MG63 (cell line): ENCODE results near the gene TXNDC15. TPM values are rescaled to one million over a fixed set of nuclear protein-coding genes. Genes with fewer than 3 reads are reported as not detected.
"Not testable (repeated sequence)": the region's sequence is repeated elsewhere in the genome, so short reads cannot be mapped to it uniquely, and the experiment has no call there.

Experiments used
- DNase-seq: peaks from one replicate; pipeline ENCODE4 v3.0.0-alpha.2; 2020
- H3K27me3 ChIP-seq: fragments of 250-450 bp; sonication (Bioruptor Pico); 2 replicates; pipeline ENCODE4 v1.5.1; 2020; ENCODE audit warnings: mild to moderate bottlenecking, moderate library complexity
- H3K36me3 ChIP-seq: fragments of 250-450 bp; sonication (Bioruptor Pico); 2 replicates; pipeline ENCODE4 v1.5.1; 2020; ENCODE audit warnings: mild to moderate bottlenecking, moderate library complexity
- H3K4me3 ChIP-seq: fragments of 250-450 bp; sonication (Bioruptor Pico); 2 replicates; pipeline ENCODE4 v1.5.1; 2020; ENCODE audit warnings: mild to moderate bottlenecking, moderate library complexity
- H3K9me3 ChIP-seq: fragments of 250-450 bp; sonication (Bioruptor Pico); 2 replicates; pipeline ENCODE4 v1.5.1; 2020; ENCODE audit warnings: mild to moderate bottlenecking, moderate library complexity
- total RNA-seq: library from RNA; depleted of rRNA; stranded (reverse); fragments of >200 nt; shearing (Covaris generic); gene quantifications from 2 replicates; pipeline ENCODE4 v1.2.3, GENCODE V29; 2014; ENCODE audit warnings: low replicate concordance; rRNA removed

The TXNDC15 gene
- total RNA-seq: 115 and 231 TPM in 2 replicates

DNA sequence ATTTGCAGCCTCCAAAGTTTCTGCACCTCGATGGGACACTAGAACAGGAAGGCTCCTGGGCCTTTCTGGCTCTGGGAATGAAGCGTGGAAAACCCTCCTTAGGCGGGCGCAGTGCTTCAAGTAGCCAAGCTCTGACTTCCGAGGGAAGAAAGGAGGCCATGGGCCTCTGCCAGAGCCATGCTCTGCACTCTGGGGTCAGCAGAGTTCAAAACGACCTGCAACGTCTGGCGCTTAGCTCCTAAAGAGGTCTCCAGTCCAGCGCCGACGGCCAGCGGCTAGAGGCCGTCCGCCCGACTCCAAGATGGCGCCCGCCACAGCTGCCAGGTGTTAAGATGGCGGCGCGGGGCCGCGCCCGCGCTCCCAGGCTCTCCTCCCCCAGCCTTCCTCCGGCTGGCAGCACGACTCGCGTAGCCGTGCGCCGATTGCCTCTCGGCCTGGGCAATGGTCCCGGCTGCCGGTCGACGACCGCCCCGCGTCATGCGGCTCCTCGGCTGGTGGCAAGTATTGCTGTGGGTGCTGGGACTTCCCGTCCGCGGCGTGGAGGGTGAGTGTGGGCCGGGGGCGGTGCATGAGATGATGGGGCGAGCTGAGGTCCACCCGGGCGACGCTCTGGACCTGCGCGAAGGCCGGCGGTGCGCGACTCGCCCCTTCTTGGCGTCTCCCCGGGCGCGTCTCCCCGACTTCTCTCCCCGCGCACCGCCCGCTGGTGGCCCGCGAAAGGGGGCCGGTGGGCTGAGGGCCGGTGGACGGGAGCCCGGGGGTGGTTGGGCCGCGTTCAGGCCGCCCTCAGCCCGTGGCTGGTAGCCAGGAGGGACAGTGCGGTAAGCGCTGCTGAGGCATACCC, at the start of gene TXNDC15:
Gene TXNDC15 (plus strand): TSS at position 385 of the 844 bp plus-strand sequence. CDS start 57 bp downstream, at position 442.
- Histone ChIP-seq H3K9me3 (no peaks in the 10 kb centered on the region), H3K4me3 (peak within 1 kb of the TSS; percentile 71), H3K27me3 (no peaks in the 10 kb centered on the region), H3K36me3 (peaks cover 7% of the 10 kb centered on the region)
- peak; percentile 91 for DNase-seq

DNA sequence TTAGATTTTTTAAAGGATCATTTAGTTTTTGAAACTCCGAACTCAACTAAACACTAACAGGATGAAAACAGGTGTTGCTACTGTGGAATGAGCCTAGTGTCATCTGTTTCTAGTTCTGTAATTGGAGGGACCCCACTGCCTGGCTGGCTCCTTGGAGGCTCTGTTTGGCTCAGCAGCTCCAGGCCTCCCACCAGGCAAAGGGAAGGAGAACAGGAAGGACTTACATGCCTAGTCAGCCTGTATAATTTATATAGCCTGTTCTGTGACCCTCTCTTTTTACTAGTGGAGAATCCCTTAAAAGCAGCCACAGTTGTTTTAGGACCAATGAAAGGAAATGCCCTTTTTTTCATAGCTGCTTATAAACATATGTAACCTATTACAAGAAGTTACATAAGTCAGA, 49.5 kb upstream of the TXNDC15 start:
- Histone ChIP-seq H3K9me3 (no peaks in the 10 kb centered on the region), H3K4me3 (no peak overlapping the region), H3K27me3 (no peaks in the 10 kb centered on the region), H3K36me3 (peaks cover 81% of the 10 kb centered on the region)
- no peak for DNase-seq

GRCh38 chr5:134825212-134825611, 49.0 kb upstream of the TXNDC15 start:
- Histone ChIP-seq H3K27me3 (no peaks in the 10 kb centered on the region), H3K36me3 (peaks cover 77% of the 10 kb centered on the region), H3K9me3 (no peaks in the 10 kb centered on the region), H3K4me3 (no peak overlapping the region)
- DNase-seq: no peak

DNA sequence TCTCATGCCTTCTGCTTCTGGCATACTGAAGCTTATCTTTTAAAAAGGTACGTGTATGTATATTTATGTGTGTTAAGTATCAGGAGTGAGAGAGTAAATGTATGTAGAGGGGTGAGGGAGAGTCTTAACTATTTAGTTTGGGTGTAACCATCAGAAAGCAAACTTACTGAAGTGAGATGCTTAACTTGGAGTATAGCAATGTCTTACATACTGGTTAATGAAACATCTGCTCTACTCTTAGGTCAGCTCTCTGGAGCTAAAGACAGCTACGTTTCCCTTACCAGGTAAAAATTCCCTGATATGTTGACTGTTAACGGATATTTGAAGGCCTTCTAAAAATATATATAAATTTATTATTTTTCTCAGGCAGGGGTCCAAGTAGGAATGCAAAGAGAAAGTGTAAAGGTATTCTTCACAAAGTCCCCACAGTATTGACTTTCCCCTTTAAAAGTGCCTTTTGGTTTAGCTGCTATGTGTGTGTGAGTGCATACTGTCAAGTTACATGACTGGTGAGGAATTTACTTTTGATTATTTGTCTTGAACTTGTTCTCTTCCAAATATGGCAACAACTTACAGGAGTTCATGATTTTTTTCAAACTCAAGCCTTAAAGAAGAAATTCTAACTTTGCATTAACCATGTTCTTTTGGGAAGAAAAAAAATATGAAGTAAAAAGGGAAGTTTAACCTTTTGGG, 40.7 kb upstream of the TXNDC15 start:
- Histone ChIP-seq H3K36me3 (peaks cover 62% of the 10 kb centered on the region), H3K27me3 (no peaks in the 10 kb centered on the region), H3K9me3 (no peaks in the 10 kb centered on the region), H3K4me3 (no peak overlapping the region)
- no peak for DNase-seq

DNA sequence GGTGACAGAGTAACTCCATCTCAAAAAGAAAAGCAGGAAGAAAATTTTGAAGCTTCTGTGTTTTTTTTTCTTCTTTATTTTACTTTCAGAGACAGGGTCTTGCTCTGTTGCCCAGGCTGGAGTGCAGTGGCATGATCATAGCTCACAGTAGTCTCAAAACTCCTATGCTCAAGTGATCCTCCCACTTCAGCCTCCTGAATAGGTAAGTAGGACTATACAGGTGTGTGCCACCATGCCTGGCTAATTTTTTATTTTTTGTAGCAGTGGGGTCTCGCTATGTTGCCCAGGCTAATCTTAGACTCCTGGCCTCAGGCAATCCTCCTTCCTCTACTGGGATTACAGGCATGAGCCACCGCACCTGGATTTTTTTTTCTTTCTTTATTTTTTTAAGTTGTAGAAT, 38.5 kb upstream of the TXNDC15 start:
- Histone ChIP-seq H3K27me3 (no peaks in the 10 kb centered on the region), H3K4me3 (no peak overlapping the region), H3K36me3 (peaks cover 57% of the 10 kb centered on the region), H3K9me3 (no peaks in the 10 kb centered on the region)
- DNase-seq: no peak

DNA sequence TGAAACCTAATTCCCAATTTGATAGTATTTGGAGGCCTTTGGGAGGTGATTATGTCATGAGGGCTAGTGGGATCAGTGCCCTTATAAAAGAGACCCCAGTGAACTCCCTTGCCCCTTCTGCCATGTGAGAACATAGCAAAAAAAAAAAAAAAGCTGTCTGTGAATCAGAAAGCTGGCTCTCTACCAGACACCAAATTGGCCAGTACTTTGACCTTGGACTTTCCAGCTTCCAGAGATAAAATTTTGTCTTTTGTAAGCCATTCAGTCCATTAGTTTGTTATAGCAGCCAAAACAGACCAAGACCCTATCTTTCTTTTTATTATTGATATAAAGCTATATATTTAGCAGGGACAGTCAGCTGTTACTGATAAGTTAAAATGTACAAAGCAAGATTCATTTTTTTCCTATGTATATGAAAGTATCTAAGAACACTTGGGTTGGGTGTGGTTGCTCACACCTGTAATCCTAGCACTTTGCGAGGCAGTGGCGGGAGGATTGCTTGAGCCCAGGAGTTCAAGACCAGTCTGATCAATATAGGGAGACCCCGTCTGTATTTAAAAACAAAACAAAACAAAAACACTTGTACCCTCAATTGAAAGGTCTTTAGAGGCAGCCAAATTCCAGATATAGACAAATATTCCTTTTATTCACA, 36.5 kb upstream of the TXNDC15 start:
- no peak for DNase-seq

DNA sequence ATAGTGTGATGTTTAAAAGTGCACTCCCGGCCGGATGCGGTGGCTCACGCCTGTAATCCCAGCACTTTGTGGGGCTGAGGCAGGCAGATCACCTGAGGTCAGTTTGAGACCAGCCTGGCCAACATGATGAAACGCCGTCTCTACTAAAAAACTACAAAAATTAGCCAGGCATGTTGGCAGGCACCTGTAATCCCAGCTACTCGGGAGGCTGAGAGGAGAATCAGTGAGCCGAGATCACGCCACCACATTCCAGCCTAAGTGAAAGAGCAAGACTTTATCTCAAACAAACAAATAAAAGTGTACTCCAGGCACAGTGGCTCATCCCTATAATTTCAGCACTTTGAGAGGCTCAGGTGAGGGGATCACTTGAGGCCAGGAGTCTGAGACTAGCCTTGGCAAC, 35.8 kb upstream of the TXNDC15 start:
- H3K36me3 ChIP-seq: peaks cover 51% of the 10 kb centered on the region
- not testable (repeated sequence) for H3K4me3 ChIP-seq, DNase-seq, H3K27me3 ChIP-seq, H3K9me3 ChIP-seq

More for the DNA sequence above, 36.5 kb upstream of the TXNDC15 start:
- no peak overlapping the region for H3K4me3 ChIP-seq
- no peaks in the 10 kb centered on the region for H3K9me3 ChIP-seq
- peaks cover 51% of the 10 kb centered on the region for H3K36me3 ChIP-seq
- no peaks in the 10 kb centered on the region for H3K27me3 ChIP-seq

- peaks cover 52% of the 10 kb centered on the region for H3K36me3 ChIP-seq
- no peaks in the 10 kb centered on the region for H3K9me3 ChIP-seq
- H3K4me3 ChIP-seq: no peak overlapping the region
- DNase-seq: no peak
- no peaks in the 10 kb centered on the region for H3K27me3 ChIP-seq
Observed at GRCh38 chr5:134840811-134841210, 33.4 kb upstream of the TXNDC15 start.

DNA sequence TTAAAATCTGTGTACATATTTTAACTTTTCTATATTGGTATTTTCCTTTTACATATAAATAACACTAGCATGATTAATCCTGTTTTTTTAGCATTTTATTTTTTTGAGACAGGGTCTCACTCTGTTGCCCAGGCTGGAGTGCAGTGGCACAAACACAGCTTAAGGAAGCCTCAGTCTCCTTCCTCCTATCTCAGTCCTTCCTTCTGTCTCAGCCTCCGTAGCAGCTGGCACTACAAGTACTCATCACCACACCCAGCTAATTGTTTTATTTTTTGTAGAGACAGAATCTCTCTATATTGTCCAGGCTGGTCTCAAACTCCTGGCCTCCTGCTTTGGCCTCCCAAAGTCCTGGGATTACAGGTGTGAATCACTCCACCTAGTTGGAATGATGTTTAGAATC, 29.9 kb upstream of the TXNDC15 start:
- Histone ChIP-seq H3K4me3 (no peak overlapping the region), H3K9me3 (no peaks in the 10 kb centered on the region), H3K27me3 (no peaks in the 10 kb centered on the region), H3K36me3 (peaks cover 51% of the 10 kb centered on the region)
- no peak for DNase-seq

DNA sequence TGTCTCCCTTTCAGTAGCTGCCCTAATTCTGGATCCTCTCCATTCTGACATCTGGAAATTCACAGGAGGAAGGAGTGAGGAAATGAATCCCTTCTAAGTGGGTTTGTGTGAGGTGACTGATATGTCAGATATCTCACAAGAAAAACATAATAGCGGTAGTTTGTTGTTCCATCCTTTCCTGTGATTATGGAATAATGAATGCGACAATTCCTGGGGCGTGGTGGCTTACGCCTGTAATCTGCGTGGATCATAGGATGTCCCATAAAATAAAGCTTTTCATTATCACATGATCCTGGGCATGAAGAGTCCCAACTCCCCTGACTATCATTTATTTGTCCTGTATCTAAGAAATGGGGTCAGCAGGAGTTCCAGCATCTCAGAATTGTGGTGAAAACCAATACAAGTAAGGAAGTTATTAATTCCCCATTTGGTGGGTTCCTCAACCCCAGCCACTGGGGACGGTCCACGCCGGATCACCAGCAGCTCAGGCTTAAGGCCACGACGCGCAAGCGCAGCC, 28.8 kb upstream of the TXNDC15 start:
- no peak for DNase-seq
- Histone ChIP-seq H3K27me3 (no peaks in the 10 kb centered on the region), H3K4me3 (peak overlapping the region; percentile 89), H3K9me3 (no peaks in the 10 kb centered on the region), H3K36me3 (peaks cover 53% of the 10 kb centered on the region)

DNA sequence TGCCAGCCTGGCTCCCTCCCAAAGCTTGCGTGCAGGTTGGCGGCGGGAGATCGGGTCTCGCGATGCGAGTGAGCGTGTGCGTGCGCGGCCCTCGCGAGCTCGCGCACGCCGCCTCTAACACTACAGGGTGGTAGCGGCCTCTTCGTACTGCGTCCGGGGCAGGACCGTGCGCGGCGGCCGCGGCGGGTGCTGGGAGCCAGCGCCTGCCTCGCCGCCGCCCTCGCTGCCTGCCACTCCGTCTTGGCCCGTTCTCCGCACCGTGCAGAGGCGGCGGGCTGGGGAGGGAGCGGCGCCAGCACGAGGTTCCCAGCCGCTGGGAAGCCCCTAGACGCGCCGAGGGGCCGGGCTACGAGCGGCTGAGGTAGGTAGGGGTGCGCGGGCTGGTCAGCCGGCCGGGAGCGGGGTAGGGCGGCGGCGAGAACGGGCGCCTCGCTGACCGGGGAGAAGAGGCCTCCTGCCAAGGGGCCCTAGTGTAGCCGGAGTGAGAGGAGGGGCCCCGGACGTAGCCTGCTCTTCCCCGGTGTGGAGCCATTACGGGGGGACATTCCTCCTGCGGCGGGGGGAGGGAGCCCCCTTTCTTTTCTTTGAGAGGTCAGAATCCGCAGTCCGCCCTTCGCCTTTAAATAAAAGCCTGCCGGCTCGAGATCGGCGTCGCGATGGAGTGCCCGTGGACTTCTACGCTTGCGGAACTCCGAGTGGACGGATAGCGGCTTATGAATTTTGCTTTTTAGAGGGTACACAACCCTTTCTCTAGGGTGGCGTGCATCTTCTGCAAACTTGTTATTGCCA, 28.1 kb upstream of the TXNDC15 start, which contains the start of gene C5orf24:
Gene C5orf24 (plus strand): TSS at position 117 of the 789 bp plus-strand sequence. CDS start 8,933 bp downstream, outside the sequence.
- H3K36me3 ChIP-seq: peaks cover 55% of the 10 kb centered on the region
- no peaks in the 10 kb centered on the region for H3K9me3 ChIP-seq
- peak; percentile 98 for DNase-seq
- peak within 1 kb of the TSS; percentile 89 for H3K4me3 ChIP-seq
- no peaks in the 10 kb centered on the region for H3K27me3 ChIP-seq

DNA sequence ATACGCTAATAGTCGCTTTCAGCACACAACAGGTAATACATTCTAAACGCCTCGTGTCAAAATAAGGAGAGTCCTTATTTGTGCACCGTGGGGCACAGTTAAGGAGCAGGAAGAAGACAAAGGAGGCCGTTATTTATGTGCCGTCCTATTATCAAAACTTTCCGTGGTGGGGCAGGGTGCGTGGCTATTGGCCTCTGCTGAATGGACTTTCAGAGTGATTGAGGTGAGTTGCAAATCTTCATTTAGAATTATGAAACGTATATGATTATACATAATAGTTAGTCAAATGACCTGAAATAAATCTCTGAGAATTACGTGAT, 27.6 kb upstream of the TXNDC15 start:
- Histone ChIP-seq H3K36me3 (peaks cover 55% of the 10 kb centered on the region), H3K4me3 (peak overlapping the region; percentile 89), H3K27me3 (no peaks in the 10 kb centered on the region), H3K9me3 (no peaks in the 10 kb centered on the region)
- no peak for DNase-seq

- H3K9me3 ChIP-seq, H3K4me3 ChIP-seq, H3K27me3 ChIP-seq, DNase-seq: not testable (repeated sequence)
- peaks cover 68% of the 10 kb centered on the region for H3K36me3 ChIP-seq
Observed at GRCh38 chr5:134849434-134849933, 24.7 kb upstream of the TXNDC15 start.

DNA sequence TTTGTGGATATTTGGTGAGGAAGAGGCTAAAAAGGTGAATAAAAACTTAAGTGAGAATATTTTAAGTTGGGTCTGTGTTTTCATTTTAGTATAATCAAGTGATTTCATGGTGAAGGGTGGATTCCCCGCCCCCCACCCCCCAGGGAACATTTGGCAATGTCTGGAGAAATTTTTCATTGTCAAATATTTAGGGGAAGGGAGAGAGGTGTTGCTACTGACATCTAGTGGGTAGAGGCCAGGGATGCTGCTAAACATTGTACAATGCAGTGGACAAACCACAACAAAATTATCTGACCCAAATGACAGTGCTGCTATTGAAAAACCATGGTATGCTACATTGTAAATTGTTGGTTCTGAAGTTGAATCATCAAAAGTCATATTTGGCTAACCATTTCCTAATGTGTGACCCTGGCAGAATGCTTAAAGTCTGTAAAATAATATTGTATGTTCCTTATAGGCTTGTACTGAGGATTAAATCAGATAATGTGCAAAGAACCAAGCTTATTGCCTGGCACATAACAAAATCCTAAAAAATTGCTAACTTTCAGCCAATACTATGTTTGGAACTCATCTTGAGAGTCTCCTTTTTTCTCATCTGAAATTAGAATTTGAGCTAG, 22.8 kb upstream of the TXNDC15 start:
- H3K4me3 ChIP-seq: no peak overlapping the region
- peaks cover 74% of the 10 kb centered on the region for H3K36me3 ChIP-seq
- no peaks in the 10 kb centered on the region for H3K27me3 ChIP-seq
- H3K9me3 ChIP-seq: no peaks in the 10 kb centered on the region
- DNase-seq: no peak

DNA sequence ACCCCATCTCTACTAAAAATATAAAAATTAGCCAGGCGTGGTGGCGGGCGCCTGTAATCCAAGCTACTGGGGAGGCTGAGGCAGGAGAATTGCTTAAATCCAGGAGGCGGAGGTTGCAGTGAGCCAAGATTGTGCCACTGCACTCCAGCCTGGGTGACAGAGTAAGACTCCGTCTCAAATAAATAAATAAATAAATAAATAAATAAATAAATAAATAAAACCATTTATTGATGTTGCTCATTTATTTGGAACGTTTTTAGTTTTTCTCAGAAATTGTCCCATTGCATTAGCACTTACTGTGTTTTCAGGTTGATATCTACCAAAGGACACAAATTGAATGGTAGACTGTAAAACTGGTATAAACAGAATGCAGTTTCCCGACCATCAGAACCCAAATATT, 17.7 kb upstream of the TXNDC15 start:
- H3K4me3 ChIP-seq, H3K9me3 ChIP-seq, DNase-seq, H3K27me3 ChIP-seq: not testable (repeated sequence)
- peaks cover 83% of the 10 kb centered on the region for H3K36me3 ChIP-seq

DNA sequence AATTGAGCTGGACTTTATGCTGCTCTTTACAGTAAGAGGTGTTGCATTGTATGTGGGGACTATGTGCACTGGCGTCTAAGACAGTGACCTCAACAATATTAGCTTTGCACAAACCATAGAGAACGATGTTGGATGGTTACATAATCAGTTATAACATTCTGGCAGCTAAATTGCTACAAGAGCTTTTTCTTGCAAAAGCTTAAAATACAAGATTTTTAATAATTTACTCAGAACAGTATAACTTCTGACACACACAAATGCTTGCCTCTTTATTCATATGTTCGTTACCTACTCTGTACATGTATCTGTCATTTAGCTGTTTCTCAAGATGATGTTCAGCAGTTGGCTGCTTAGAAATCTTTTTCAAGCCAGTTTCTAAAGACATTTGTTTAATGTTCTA, 16.8 kb upstream of the TXNDC15 start:
- DNase-seq: no peak
- H3K4me3 ChIP-seq: no peak overlapping the region

More for the DNA sequence above, 16.8 kb upstream of the TXNDC15 start:
- H3K27me3 ChIP-seq: no peaks in the 10 kb centered on the region
- no peaks in the 10 kb centered on the region for H3K9me3 ChIP-seq
- peaks cover 74% of the 10 kb centered on the region for H3K36me3 ChIP-seq
